Measurements from ENCODE around the gene PLPP1.

The PLPP1 gene

GRCh38 chr5:55418994-55419968, 115.5 kb downstream of the PLPP1 start:
- no peak overlapping the region for H3K4me3 ChIP-seq (ENCODE audit: low read depth, low read length)
- no peak for DNase-seq (ENCODE audit: low read depth)

GRCh38 chr5:55416306-55416705, 118.5 kb downstream of the PLPP1 start:
- DNase-seq (ENCODE audit: low read depth): no peak
- H3K4me3 ChIP-seq (ENCODE audit: low read depth, low read length): no peak overlapping the region

DNA sequence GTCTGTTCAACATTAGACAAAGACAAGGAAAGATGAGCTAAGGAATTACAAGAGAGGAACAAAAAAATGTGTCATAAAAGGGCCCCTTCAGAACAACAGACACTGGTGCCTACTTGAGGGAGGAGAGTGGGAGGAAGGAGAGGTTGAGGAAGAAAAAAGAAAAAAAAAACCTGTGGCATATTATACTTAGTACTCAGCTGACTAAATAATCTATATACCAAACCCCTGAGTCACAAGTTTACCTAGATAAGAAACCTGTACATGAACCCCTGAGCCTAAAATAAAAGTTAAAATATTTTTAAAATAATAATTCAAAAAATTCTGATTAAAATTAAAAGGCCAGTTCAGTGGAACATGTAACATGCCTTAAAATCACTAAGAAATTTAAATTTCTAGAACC, 119.7 kb downstream of the PLPP1 start:
- no peak for DNase-seq (ENCODE audit: low read depth)
- H3K4me3 ChIP-seq (ENCODE audit: low read depth, low read length): no peak overlapping the region

DNA sequence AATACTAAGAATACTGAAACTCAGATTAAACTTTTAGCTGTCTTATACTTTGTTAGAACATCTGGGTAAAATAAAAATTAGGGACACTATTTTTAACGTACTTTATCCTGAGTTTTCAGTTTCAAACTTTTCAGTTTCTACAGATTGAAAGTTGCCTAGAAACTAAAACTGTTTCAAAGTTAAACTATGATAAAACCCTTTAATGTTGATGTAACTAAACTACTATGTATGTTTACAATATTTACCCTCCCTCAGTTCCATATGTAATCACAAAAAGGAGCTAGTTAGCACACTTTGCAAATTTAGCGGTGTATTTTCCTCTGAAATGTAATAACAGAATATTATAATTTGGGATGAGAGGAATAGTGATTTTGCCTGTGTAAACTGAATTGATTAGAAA, 121.1 kb downstream of the PLPP1 start:
- no peak for DNase-seq (ENCODE audit: low read depth)
- H3K4me3 ChIP-seq (ENCODE audit: low read depth, low read length): no peak overlapping the region

DNA sequence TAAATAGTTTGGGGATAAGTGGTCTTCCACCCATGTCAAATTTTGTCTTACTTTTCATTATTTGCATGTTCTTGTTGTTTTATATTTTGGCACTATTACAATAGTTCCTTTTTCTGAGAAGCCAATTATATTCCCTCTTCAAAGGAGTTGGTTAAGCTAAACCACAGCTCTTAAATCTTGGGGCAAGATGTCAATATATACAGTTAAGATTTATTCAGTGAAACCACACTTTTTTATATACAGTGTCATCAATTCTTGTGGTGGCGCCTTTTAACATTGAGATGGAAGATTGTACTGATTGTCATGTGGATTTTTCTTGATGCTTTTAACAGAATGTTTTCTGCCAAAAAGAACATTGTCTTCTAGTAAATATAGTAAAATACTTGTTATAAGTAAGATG, 122.9 kb downstream of the PLPP1 start:
- DNase-seq (ENCODE audit: low read depth): no peak
- H3K4me3 ChIP-seq (ENCODE audit: low read depth, low read length): no peak overlapping the region

DNA sequence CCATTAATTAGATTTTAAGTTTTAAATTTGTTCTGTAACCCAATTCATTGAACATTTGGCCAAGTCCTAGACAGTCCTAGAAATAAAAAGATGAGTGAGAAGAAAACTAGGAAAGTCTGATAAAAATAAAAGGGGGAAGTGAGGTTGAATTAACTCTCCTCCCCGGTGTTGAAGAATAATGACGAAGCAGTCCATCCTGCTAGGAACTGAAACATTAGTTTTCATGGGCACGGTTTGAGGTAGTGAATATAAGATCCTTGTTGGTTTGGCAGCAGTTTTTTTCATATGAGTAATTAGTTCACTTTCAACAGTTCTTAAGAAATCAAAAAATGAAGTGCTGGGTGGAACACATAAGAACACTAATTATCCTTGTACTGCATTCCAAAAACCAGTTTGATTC, 123.9 kb downstream of the PLPP1 start:
- no peak overlapping the region for H3K4me3 ChIP-seq (ENCODE audit: low read depth, low read length)
- DNase-seq (ENCODE audit: low read depth): no peak

DNA sequence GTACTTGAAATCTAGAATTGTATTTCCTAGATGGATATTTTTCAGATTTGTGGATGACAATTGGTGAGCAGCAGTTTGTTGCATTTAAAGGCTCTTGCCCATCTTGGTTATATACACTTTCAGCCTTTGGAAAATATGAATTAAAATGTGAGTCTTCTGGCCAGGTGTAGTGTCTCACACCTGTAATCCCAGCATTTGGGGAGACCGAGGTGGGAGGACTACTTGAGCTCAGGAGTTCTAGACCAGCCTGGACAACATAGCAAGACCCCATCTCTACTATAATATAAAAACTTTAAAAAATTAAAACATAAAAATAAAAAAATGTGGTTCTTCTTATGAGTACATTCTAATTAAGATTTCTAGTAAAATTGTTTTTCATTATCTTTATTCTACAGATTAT, 125.0 kb downstream of the PLPP1 start:
- no peak overlapping the region for H3K4me3 ChIP-seq (ENCODE audit: low read depth, low read length)
- DNase-seq (ENCODE audit: low read depth): no peak

DNA sequence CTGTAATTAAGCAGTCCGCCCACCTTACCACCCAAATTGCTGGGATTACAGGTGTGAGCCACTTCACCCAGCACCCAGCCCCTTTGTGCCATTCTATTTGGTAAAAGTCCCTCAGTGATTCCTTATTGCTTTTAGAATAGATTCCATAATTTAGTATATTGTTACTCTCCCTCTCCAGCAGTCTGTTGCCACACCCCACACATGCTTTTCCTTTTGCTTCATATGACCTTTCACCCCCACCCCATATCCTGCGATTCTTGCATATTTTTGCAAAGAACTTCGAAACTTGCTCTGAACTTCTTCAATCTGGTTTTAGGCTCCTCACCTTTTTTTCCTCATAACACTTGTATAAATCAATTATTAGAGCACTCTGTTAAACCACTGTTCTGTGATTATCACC, 126.8 kb downstream of the PLPP1 start:
- no peak for DNase-seq (ENCODE audit: low read depth)
- no peak overlapping the region for H3K4me3 ChIP-seq (ENCODE audit: low read depth, low read length)

DNA sequence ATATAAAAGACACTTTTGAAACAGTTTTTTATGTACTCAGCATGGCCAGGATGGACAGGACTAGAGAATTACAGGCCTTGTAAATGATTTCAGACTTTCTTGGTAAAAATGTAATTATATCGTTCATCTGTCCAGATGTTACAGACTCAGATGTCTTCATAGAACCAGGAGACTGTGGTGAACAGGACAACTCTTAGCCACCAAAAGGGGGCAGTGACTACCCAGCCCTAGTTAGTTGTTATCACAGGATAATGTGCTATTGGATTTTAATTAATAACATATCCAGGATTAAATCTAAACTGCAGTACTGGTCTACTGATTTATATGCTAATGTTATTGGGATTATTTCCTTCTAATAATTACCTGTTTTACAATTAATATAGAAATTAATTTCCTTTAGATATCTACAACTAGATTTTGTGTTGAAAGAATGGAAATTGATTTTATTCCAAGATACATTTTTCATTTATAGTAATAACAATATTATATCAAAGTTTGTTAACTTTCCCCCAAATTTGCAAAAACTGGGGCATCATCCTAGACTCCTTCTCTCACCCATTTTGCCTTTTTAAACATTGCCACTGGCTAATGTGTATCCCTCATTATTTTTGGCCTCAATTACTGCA, 127.6 kb downstream of the PLPP1 start:
- peak; percentile 14 for DNase-seq (ENCODE audit: low read depth)
- no peak overlapping the region for H3K4me3 ChIP-seq (ENCODE audit: low read depth, low read length)

DNA sequence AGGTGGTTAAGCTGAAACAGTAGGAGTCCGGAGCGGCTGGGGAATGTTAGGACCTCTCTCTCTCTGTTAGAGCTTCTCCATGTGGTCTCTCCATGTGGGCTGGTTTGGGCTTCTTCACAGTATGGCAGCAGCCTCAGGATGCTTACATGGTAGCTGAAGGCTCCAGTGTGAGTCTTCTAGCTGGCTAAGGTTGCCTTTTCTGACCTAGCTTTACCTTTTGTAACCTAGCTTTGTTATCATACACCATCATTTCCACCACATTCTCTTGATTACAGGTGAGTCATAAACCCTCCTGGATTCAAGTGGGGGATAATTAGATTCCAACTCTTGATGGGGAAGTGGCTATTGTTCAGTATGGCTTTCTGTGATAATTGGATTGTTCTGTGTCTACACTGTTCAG, 128.5 kb downstream of the PLPP1 start:
- DNase-seq (ENCODE audit: low read depth): no peak
- no peak overlapping the region for H3K4me3 ChIP-seq (ENCODE audit: low read depth, low read length)

DNA sequence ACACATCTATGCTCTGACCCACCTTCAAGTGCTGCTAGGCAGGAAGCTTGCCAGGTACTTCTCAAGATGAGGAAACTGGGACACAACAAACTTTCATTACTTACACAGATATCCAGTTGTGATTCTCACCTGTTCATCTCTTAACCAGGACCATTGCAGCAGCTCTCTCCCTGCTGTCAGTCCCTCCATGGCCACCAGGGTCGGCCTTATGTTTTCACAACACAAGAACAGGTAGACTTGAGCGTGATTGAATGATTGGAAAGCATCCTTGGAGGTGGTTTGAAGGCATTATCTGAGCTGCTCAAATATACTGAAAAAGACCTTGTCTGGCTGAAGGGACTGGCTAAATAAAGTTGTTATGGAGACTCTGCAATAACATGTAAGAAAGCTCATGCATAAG, 132.6 kb downstream of the PLPP1 start:
- H3K4me3 ChIP-seq (ENCODE audit: low read depth, low read length): no peak overlapping the region
- no peak for DNase-seq (ENCODE audit: low read depth)

- DNase-seq (ENCODE audit: low read depth): no peak
- H3K4me3 ChIP-seq (ENCODE audit: low read depth, low read length): no peak overlapping the region
Observed at GRCh38 chr5:55393501-55394175, 141.1 kb downstream of the PLPP1 start.

DNA sequence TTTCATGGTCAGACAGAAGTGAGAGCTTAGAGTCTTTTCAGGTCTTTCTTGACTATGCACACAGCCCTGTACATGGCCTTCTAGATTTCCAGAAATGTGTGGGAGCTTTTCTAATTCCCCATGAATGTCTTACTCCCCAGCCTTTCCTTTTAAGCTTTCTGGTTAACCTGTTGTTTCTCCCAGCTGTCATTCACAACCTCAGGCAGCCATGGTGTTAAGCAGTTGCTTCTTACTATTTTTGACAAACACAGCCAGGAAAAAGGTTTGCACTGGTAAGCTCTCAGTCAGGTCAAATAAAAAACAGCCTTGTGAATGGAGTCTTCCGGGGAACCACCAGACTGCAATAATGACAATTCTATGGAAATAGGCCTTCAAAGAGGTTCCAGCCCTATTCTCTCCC, 142.1 kb downstream of the PLPP1 start:
- no peak for DNase-seq (ENCODE audit: low read depth)
- no peak overlapping the region for H3K4me3 ChIP-seq (ENCODE audit: low read depth, low read length)

DNA sequence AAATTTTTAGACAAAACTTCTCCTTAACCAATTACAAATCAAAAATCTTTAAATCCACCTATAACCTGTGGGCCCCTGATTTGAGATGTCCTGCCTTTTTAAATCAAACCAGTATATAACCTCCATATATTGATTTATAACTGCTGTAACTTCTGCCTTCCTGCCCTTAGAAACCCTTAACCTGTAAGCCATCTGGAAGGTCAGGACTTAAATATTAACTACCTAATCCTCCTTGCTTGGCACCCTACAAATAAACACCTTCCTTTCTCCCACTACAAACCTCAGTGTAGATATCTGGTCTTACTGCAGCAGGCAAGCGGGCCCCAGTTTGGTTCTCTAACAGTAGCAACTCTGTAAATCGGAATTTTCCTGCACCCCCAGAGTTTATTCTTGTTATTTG, 143.1 kb downstream of the PLPP1 start:
- H3K4me3 ChIP-seq (ENCODE audit: low read depth, low read length): no peak overlapping the region
- DNase-seq (ENCODE audit: low read depth): no peak

DNA sequence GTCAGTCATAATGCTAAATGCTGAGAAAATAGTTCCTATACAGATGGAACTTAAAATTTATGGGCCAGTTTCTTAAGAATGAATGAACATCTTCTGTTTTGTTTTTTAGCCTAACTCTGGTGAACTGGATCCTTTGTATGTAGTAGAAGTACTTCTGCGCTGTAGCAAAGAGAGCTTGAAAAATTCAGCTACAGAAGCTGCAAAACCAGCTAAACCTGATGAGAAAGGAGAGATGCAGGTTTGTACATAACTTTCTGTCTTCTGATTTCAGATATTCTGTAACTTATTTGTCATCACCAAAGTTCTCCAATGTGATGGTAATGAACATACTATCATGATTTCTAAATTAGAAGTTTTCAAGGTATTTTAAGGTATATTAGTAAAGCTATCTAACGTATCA, 146.9 kb downstream of the PLPP1 start:
- no peak overlapping the region for H3K4me3 ChIP-seq (ENCODE audit: low read depth, low read length)
- no peak for DNase-seq (ENCODE audit: low read depth)

- no peak overlapping the region for H3K4me3 ChIP-seq (ENCODE audit: low read depth, low read length)
- no peak for DNase-seq (ENCODE audit: low read depth)
Observed at GRCh38 chr5:55386356-55386755, 148.4 kb downstream of the PLPP1 start.

DNA sequence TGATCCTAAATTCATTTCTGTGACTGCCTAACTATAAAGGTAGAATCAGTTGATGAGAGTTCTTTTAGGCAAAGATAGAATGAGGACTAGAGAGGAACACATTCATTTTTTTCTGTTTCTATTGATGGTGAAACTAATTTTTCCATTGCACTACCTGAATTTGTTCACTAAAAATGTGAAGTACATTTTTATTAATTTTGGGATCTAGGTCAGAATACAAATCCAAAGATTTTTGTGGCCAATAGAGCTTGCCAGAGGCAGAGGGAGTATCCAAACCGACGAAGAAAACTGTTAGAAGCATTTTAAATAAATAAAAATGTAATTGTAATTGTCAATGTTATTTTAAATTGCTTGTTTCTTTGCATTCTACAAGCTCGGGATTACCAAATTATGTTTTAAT, 148.9 kb downstream of the PLPP1 start:
- H3K4me3 ChIP-seq (ENCODE audit: low read depth, low read length): no peak overlapping the region
- DNase-seq (ENCODE audit: low read depth): no peak

GRCh38 chr5:55385227-55385626, 149.5 kb downstream of the PLPP1 start:
- no peak for DNase-seq (ENCODE audit: low read depth)

GRCh38 chr5:55384072-55384471, 150.7 kb downstream of the PLPP1 start:
- DNase-seq (ENCODE audit: low read depth): no peak
- no peak overlapping the region for H3K4me3 ChIP-seq (ENCODE audit: low read depth, low read length)

More at GRCh38 chr5:55385227-55385626, 149.5 kb downstream of the PLPP1 start:
- H3K4me3 ChIP-seq (ENCODE audit: low read depth, low read length): no peak overlapping the region

DNA sequence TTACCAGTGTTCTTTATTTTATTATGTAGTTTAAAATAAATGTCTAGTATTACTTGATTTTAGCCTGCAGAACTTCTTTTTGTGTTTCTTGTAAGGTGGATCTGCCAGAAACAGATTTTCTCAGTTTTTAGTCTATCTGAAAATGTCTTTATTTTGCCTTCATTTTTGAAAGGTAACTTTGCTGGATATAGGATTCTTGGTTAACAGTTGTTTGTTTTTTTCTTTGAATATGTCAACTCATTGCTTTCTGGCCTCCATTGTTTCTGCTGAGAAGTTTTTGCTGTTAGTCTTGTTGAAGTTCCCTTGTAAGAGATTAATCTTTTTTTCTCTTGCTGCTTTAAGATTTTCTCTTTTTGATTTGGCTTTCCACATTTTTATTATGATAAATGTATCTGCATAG, 151.5 kb downstream of the PLPP1 start:
- no peak for DNase-seq (ENCODE audit: low read depth)
- H3K4me3 ChIP-seq (ENCODE audit: low read depth, low read length): no peak overlapping the region
